ENCODE data around the gene LXN.

DNA sequence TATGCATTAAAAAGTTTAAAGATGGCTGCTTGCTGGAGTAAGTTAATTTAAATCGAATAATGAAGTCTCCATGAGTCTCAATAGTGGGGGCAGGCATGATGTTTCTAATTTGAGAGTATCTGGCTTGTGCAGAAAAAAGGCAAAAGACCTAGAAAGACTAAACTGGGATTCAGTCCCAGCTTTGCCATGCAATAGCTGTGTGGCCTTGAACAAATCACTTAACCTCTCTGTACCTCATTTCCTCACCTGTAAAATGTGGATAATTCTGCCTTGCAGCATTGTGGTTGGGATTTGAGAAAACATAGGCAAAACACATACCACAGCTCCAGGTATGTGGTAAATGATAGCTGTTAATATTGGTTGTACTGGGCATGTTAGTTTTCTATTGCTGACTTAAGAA is 8.6 kb downstream of the LXN start:
- TF ChIP-seq, protein P1, sequence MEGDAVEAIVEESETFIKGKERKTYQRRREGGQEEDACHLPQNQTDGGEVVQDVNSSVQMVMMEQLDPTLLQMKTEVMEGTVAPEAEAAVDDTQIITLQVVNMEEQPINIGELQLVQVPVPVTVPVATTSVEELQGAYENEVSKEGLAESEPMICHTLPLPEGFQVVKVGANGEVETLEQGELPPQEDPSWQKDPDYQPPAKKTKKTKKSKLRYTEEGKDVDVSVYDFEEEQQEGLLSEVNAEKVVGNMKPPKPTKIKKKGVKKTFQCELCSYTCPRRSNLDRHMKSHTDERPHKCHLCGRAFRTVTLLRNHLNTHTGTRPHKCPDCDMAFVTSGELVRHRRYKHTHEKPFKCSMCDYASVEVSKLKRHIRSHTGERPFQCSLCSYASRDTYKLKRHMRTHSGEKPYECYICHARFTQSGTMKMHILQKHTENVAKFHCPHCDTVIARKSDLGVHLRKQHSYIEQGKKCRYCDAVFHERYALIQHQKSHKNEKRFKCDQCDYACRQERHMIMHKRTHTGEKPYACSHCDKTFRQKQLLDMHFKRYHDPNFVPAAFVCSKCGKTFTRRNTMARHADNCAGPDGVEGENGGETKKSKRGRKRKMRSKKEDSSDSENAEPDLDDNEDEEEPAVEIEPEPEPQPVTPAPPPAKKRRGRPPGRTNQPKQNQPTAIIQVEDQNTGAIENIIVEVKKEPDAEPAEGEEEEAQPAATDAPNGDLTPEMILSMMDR (IDR thresholded peaks at IDR 0.05): no peak
- TF ChIP-seq, protein P2, sequence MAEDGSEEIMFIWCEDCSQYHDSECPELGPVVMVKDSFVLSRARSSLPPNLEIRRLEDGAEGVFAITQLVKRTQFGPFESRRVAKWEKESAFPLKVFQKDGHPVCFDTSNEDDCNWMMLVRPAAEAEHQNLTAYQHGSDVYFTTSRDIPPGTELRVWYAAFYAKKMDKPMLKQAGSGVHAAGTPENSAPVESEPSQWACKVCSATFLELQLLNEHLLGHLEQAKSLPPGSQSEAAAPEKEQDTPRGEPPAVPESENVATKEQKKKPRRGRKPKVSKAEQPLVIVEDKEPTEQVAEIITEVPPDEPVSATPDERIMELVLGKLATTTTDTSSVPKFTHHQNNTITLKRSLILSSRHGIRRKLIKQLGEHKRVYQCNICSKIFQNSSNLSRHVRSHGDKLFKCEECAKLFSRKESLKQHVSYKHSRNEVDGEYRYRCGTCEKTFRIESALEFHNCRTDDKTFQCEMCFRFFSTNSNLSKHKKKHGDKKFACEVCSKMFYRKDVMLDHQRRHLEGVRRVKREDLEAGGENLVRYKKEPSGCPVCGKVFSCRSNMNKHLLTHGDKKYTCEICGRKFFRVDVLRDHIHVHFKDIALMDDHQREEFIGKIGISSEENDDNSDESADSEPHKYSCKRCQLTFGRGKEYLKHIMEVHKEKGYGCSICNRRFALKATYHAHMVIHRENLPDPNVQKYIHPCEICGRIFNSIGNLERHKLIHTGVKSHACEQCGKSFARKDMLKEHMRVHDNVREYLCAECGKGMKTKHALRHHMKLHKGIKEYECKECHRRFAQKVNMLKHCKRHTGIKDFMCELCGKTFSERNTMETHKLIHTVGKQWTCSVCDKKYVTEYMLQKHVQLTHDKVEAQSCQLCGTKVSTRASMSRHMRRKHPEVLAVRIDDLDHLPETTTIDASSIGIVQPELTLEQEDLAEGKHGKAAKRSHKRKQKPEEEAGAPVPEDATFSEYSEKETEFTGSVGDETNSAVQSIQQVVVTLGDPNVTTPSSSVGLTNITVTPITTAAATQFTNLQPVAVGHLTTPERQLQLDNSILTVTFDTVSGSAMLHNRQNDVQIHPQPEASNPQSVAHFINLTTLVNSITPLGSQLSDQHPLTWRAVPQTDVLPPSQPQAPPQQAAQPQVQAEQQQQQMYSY (CRISPR knock-in tag; IDR thresholded peaks at IDR 0.05): no peak
- TF ChIP-seq, protein P3, sequence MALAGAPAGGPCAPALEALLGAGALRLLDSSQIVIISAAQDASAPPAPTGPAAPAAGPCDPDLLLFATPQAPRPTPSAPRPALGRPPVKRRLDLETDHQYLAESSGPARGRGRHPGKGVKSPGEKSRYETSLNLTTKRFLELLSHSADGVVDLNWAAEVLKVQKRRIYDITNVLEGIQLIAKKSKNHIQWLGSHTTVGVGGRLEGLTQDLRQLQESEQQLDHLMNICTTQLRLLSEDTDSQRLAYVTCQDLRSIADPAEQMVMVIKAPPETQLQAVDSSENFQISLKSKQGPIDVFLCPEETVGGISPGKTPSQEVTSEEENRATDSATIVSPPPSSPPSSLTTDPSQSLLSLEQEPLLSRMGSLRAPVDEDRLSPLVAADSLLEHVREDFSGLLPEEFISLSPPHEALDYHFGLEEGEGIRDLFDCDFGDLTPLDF (CRISPR knock-in tag; IDR thresholded peaks at IDR 0.05): no peak
- TF ChIP-seq TCF7 (CRISPR knock-in tag; IDR thresholded peaks at IDR 0.05; ENCODE audit: low read depth) (no peak), FOXK1 (CRISPR knock-in tag; IDR thresholded peaks at IDR 0.05) (no peak), NR2C2 (CRISPR knock-in tag; IDR thresholded peaks at IDR 0.05) (no peak), GABPB1 (CRISPR knock-in tag; IDR thresholded peaks at IDR 0.05) (no peak), ETV6 (CRISPR knock-in tag; IDR thresholded peaks at IDR 0.05) (no peak), NR3C1 (CRISPR knock-in tag; conservative IDR thresholded peaks at IDR 0.05; ENCODE audit: low read depth) (no peak)
- TF ChIP-seq, protein P4, sequence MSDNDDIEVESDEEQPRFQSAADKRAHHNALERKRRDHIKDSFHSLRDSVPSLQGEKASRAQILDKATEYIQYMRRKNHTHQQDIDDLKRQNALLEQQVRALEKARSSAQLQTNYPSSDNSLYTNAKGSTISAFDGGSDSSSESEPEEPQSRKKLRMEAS (CRISPR knock-in tag; IDR thresholded peaks at IDR 0.05): no peak
- TF ChIP-seq, protein P5, sequence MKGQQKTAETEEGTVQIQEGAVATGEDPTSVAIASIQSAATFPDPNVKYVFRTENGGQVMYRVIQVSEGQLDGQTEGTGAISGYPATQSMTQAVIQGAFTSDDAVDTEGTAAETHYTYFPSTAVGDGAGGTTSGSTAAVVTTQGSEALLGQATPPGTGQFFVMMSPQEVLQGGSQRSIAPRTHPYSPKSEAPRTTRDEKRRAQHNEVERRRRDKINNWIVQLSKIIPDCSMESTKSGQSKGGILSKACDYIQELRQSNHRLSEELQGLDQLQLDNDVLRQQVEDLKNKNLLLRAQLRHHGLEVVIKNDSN (CRISPR knock-in tag; IDR thresholded peaks at IDR 0.05): no peak

Data from WTC11 (cell line).